ENCODE measurements around the gene PKDREJ. TPM values are rescaled to one million over a fixed set of nuclear protein-coding genes. Genes with fewer than 3 reads are reported as not detected.
A peak's percentile ranks its signal among the peaks of the same experiment; 100 is the strongest.

PKDREJ gene
- total and polyA plus RNA-seq, 2 experiments from 2014 or later, result not detected

GRCh38 chr22:46286941-46287872 lies 24.1 kb upstream of the PKDREJ start:
- Histone ChIP-seq H3K4me3 (no peak overlapping the region), H3K4me1 (ENCODE audit: insufficient read depth) (no peaks in the 10 kb centered on the region), H3F3A (replicated peaks; ENCODE audit: low read depth) (no peaks in the 10 kb centered on the region), H3K36me3 (ENCODE audit: insufficient read depth) (peaks cover 6% of the 10 kb centered on the region; the same call in 1 of the 2 replicates), H3K4me2 (no peak overlapping the region), H4K20me1 (replicated peaks; ENCODE audit: insufficient read depth) (no peaks in the 10 kb centered on the region), H2AFZ (no peak overlapping the region), H3K79me2 (replicated peaks; ENCODE audit: insufficient read depth) (no peaks in the 10 kb centered on the region), H3K27ac (ENCODE audit: low read depth) (no peak overlapping the region), H3K27me3 (ENCODE audit: insufficient read depth) (no peaks in the 10 kb centered on the region), H3K9me2 (ENCODE audit: insufficient read depth) (no peaks in the 10 kb centered on the region)
- Mint-ChIP-seq H3K4me1 (no peaks in the 10 kb centered on the region), H3K4me3 (no peak overlapping the region), H3K27ac (0 out of 2 replicates have a peak overlapping the region, but pooled peaks have one; percentile 17), H3K36me3 (ENCODE audit: low read depth) (peaks cover 26% of the 10 kb centered on the region), H3K9me3 (no peaks in the 10 kb centered on the region; the same call in 2 of the 3 replicates), H3K27me3 (ENCODE audit: insufficient read depth, low read depth, poor library complexity) (peaks cover 7% of the 10 kb centered on the region)
- no peak for TF ChIP-seq ETS1 (IDR thresholded peaks at IDR 0.05)
- no peak for DNase-seq (ENCODE audit: low spot score)
- ATAC-seq, result no peak

DNA sequence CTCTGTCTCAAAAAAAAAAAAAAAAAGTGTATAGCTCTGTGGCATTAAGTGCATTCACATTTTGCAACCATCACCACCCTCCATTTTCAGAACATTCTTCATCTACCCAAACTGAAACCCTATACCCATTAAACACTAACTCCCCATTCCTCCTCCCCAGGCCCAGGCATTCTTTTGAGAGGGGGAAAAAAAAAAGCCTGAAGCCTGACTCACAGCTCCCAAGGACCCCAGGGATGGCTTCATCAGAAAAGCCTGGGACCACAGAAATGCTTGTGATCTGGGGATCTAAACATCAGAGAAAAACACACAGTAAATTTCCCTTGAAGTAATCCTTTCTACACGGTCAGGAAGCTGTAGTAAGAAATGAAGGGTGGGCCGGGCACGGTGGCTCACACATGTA lies 22.9 kb upstream of the PKDREJ start:
- ATAC-seq, result no peak
- Histone ChIP-seq H3K9me2 (ENCODE audit: insufficient read depth) (no peaks in the 10 kb centered on the region), H3K4me2 (no peak overlapping the region), H3K4me3 (no peak overlapping the region), H2AFZ (no peak overlapping the region), H3K4me1 (ENCODE audit: insufficient read depth) (no peaks in the 10 kb centered on the region), H3K79me2 (replicated peaks; ENCODE audit: insufficient read depth) (no peaks in the 10 kb centered on the region), H4K20me1 (replicated peaks; ENCODE audit: insufficient read depth) (no peaks in the 10 kb centered on the region), H3F3A (replicated peaks; ENCODE audit: low read depth) (no peaks in the 10 kb centered on the region), H3K27me3 (ENCODE audit: insufficient read depth) (no peaks in the 10 kb centered on the region), H3K36me3 (ENCODE audit: insufficient read depth) (peaks cover 6% of the 10 kb centered on the region; the same call in 1 of the 2 replicates), H3K27ac (ENCODE audit: low read depth) (no peak overlapping the region)
- H3K27me3 Mint-ChIP-seq (ENCODE audit: insufficient read depth, low read depth, poor library complexity), result peaks cover 12% of the 10 kb centered on the region
- H3K27ac Mint-ChIP-seq, result no peak overlapping the region
- H3K9me3 Mint-ChIP-seq, result no peaks in the 10 kb centered on the region; the same call in 2 of the 3 replicates
- no peaks in the 10 kb centered on the region for H3K4me1 Mint-ChIP-seq
- no peak for TF ChIP-seq POLR2AphosphoS5 (IDR thresholded peaks at IDR 0.05; ENCODE audit: low read depth)
- H3K36me3 Mint-ChIP-seq (ENCODE audit: low read depth), result peaks cover 30% of the 10 kb centered on the region
- DNase-seq (ENCODE audit: low spot score), result no peak
- no peak overlapping the region for H3K4me3 Mint-ChIP-seq

DNA sequence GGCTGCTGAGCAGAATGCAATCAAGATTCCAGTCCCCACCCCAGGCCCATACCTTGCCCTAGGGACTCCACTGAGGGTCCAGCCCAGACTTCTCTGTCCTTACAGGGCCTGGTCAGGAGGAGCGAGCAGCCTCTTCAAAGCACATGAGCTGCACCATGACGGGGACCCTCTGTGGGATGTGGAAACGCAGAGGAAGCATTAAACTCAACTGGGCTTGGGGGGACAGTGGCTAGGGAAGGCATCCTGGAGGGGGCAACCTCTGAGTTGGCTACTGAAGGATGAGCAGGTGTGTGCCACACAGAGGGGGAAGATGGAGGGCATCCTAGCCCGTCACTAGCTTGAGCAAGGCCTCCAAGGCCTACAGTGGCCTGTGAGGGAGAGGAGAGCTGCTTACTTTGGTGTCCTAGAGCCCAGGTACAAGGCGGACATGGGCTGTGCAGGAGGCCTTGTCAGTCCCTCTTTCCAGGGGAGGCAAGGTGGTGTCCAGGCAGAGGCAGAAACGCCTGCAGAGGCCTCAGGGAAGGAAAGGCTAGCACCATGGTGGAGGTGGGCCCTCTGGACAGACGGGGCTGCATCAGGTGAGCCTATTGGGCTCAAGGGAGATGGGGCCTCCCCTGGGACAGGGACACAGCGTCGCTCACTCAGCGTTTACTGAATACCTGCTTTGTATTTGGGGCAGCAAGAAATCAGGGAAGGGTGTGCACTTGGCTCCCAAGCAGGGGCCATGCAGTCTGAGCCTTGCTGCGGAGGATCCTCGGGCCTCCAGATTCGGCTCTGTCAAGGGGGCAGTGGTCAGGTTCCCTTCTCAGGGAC lies 18.9 kb upstream of the PKDREJ start:
- peaks cover 41% of the 10 kb centered on the region for H3K36me3 Mint-ChIP-seq (ENCODE audit: low read depth)
- peaks cover 6% of the 10 kb centered on the region; the same call in 1 of the 2 replicates for H3K36me3 ChIP-seq (ENCODE audit: insufficient read depth)
- H3K4me3 Mint-ChIP-seq, result no peak overlapping the region
- TF ChIP-seq, protein P1, sequence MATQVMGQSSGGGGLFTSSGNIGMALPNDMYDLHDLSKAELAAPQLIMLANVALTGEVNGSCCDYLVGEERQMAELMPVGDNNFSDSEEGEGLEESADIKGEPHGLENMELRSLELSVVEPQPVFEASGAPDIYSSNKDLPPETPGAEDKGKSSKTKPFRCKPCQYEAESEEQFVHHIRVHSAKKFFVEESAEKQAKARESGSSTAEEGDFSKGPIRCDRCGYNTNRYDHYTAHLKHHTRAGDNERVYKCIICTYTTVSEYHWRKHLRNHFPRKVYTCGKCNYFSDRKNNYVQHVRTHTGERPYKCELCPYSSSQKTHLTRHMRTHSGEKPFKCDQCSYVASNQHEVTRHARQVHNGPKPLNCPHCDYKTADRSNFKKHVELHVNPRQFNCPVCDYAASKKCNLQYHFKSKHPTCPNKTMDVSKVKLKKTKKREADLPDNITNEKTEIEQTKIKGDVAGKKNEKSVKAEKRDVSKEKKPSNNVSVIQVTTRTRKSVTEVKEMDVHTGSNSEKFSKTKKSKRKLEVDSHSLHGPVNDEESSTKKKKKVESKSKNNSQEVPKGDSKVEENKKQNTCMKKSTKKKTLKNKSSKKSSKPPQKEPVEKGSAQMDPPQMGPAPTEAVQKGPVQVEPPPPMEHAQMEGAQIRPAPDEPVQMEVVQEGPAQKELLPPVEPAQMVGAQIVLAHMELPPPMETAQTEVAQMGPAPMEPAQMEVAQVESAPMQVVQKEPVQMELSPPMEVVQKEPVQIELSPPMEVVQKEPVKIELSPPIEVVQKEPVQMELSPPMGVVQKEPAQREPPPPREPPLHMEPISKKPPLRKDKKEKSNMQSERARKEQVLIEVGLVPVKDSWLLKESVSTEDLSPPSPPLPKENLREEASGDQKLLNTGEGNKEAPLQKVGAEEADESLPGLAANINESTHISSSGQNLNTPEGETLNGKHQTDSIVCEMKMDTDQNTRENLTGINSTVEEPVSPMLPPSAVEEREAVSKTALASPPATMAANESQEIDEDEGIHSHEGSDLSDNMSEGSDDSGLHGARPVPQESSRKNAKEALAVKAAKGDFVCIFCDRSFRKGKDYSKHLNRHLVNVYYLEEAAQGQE (IDR thresholded peaks at IDR 0.05; ENCODE audit: unreplicated experiment), result no peak
- TF ChIP-seq EZH2phosphoT487 (IDR thresholded peaks at IDR 0.05; ENCODE audit: unreplicated experiment) (no peak), ZNF114 (CRISPR knock-in tag; IDR thresholded peaks at IDR 0.05) (no peak), ETS1 (IDR thresholded peaks at IDR 0.05) (no peak), POLR2AphosphoS5 (IDR thresholded peaks at IDR 0.05; ENCODE audit: low read depth) (no peak), ZNF331 (CRISPR knock-in tag; IDR thresholded peaks at IDR 0.05; ENCODE audit: low read depth) (no peak), EZH2 (IDR thresholded peaks at IDR 0.05; ENCODE audit: low read depth, unreplicated experiment) (no peak), JUNB (IDR thresholded peaks at IDR 0.05; ENCODE audit: unreplicated experiment) (no peak), NANOG (IDR thresholded peaks at IDR 0.05; ENCODE audit: borderline replicate concordance) (no peak)

More for the DNA sequence above, 18.9 kb upstream of the PKDREJ start:
- no peaks in the 10 kb centered on the region; the same call in 2 of the 3 replicates for H3K9me3 Mint-ChIP-seq
- Histone ChIP-seq H3K4me2 (no peak overlapping the region), H3K4me1 (ENCODE audit: insufficient read depth) (no peaks in the 10 kb centered on the region), H3K27ac (ENCODE audit: low read depth) (no peak overlapping the region), H3K4me3 (no peak overlapping the region), H3K79me2 (replicated peaks; ENCODE audit: insufficient read depth) (no peaks in the 10 kb centered on the region), H3F3A (replicated peaks; ENCODE audit: low read depth) (no peaks in the 10 kb centered on the region), H2AFZ (no peak overlapping the region), H4K20me1 (replicated peaks; ENCODE audit: insufficient read depth) (no peaks in the 10 kb centered on the region), H3K9me2 (ENCODE audit: insufficient read depth) (no peaks in the 10 kb centered on the region), H3K27me3 (ENCODE audit: insufficient read depth) (no peaks in the 10 kb centered on the region)
- H3K27me3 Mint-ChIP-seq (ENCODE audit: insufficient read depth, low read depth, poor library complexity), result peaks cover 11% of the 10 kb centered on the region
- no peak overlapping the region for H3K27ac Mint-ChIP-seq
- no peaks in the 10 kb centered on the region for H3K4me1 Mint-ChIP-seq
- ATAC-seq (no peak), DNase-seq (ENCODE audit: low spot score) (no peak)

Data from GM23338 (cell line).